NT2/D1 (cell line): ENCODE measurements around the gene HCN2.

Source experiments
- YY1 ChIP-seq: IDR thresholded peaks from 2 replicates; pipeline ENCODE4 v1.6.1; 2011; ENCODE audit not compliant: insufficient read length, insufficient read depth
- ZNF274 ChIP-seq: IDR thresholded peaks from 2 replicates; pipeline ENCODE4 v1.6.1; 2011; ENCODE audit warnings: mild to moderate bottlenecking, low read depth, low read length

DNA sequence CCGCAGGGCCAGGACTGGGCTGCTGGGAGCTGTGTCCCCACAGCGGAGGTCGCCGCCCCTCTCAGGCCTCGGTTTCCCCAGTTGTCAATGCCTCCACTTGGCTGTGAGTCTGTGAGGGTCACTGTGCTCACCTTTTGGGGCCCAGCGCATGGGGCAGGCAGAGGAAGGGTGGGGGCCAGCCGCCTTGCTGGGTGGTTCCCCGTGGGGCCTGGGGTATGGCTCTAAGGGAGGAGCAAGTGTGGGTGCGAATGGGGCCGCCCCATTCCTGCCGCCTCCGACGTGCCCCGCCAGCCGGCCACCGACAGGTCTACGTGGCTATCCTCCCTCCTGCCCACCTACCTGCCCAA is 49.2 kb downstream of the HCN2 start:
- TF ChIP-seq YY1 (no peak), ZNF274 (no peak)
